HepG2 (cell line): ENCODE data around the gene SPTB. TPM values are rescaled to one million over a fixed set of nuclear protein-coding genes. Genes with fewer than 3 reads are reported as not detected.

Source experiments
- ATAC-seq: fragments of 200-7000 bp; cut with Tn5 transposase; 3 replicates; pipeline ENCODE4 v1.9.1; 2020; ENCODE audit warnings: mild to moderate bottlenecking, moderate library complexity
- BruUV-seq: library from RNA; stranded (reverse); fragments of 400-500 nt; replicated peaks from 2 replicates; lab custom pipeline; 2021; lab: Mats Ljungman, UMichigan
- CTCF ChIA-PET: fragments of 300-600 bp; formaldehyde crosslinking; extraction: SDS; loops from one replicate; lab custom pipeline; 2021; ENCODE audit warnings: low total read pairs, inconsistent platforms, low intra/inter-chr PET ratio; lab: Yijun Ruan, JAX
- POLR2A ChIA-PET: fragments of 350-600 bp; sonication (Branson Sonifier 250); formaldehyde crosslinking; loops from one replicate; lab custom pipeline; 2020; ENCODE audit warnings: antibody characterized with exemption, inconsistent platforms; lab: Yijun Ruan, JAX
- DNase-seq: peaks from one replicate; pipeline ENCODE4 v3.0.0-alpha.2; 2015; ENCODE audit warnings: low spot score
- FAIRE-seq: peaks from 3 replicates; lab custom pipeline; 2011; peaks lifted over from hg19 to GRCh38; lab: Jason Lieb, UNC
- H2AFZ ChIP-seq: one replicate; pipeline ENCODE4 v1.6.1; 2011; ENCODE audit warnings: low read length, inconsistent platforms
- H3K27ac ChIP-seq: fragments of 300-600 bp; 3 replicates; pipeline ENCODE4 v1.8.0; 2011; ENCODE audit warnings: mixed run types, mild to moderate bottlenecking, mixed read lengths, low read length, inconsistent platforms; ENCODE audit not compliant: insufficient read depth; ENCODE audit errors: extremely low read length
- H3K27me3 ChIP-seq, 2 experiments: fragments of 200-600 bp in 1 of 2; 2 replicates in 1 of 2; 3 replicates in 1 of 2; pipeline versions ENCODE4 v1.6.0 to v1.8.0; 2011; ENCODE audit warnings: low read length in 2 of 2, mild to moderate bottlenecking in 2 of 2, moderate library complexity in 2 of 2, inconsistent platforms in 1 of 2; ENCODE audit not compliant: insufficient read depth in 2 of 2, control insufficient read depth in 1 of 2
- H3K36me3 ChIP-seq, 2 experiments: fragments of 200-600 bp in 1 of 2; replicated peaks in 1 of 2; 2 replicates in 1 of 2; 3 replicates in 1 of 2; pipeline versions ENCODE4 v1.5.1 to v1.8.0; 2011; ENCODE audit warnings: low read length in 2 of 2, inconsistent platforms in 1 of 2; ENCODE audit not compliant: insufficient read depth in 2 of 2, control insufficient read depth in 1 of 2
- H3K4me1 ChIP-seq: 2 replicates; pipeline ENCODE4 v1.5.1; 2012; ENCODE audit warnings: low read length, inconsistent platforms; ENCODE audit not compliant: insufficient read depth
- H3K4me2 ChIP-seq: 2 replicates; pipeline ENCODE4 v1.6.0; 2011; ENCODE audit warnings: low read depth, low read length, inconsistent platforms
- H3K4me3 ChIP-seq, 3 experiments: fragments of 200-600 bp in 1 of 3; sonication (generic), shearing (Covaris generic) in 1 of 3; replicated peaks in 1 of 3; 2 replicates each; pipeline ENCODE4 v1.5.1; 2011 to 2016; ENCODE audit warnings: low read length in 3 of 3, inconsistent platforms in 2 of 3, low read depth in 2 of 3, mild to moderate bottlenecking in 2 of 3, control low read depth in 1 of 3, mixed read lengths in 1 of 3; ENCODE audit not compliant: insufficient read depth in 1 of 3
- H3K79me2 ChIP-seq: one replicate; pipeline ENCODE4 v1.6.1; 2011; ENCODE audit warnings: low read length, inconsistent platforms; ENCODE audit not compliant: insufficient read depth
- H3K9ac ChIP-seq: 2 replicates; pipeline ENCODE4 v1.6.0; 2011; ENCODE audit warnings: mild to moderate bottlenecking, low read depth, low read length, inconsistent platforms; ENCODE audit not compliant: insufficient read depth
- H3K9me3 ChIP-seq: 2 replicates; pipeline ENCODE4 v1.5.1; 2012; ENCODE audit warnings: mild to moderate bottlenecking, low read length
- H4K20me1 ChIP-seq: 2 replicates; pipeline ENCODE4 v1.6.0; 2011; ENCODE audit warnings: inconsistent platforms, mild to moderate bottlenecking, low read length, moderate library complexity; ENCODE audit not compliant: insufficient read depth
- ELF1 ChIP-seq: sonication (generic); formaldehyde crosslinking; IDR thresholded peaks from 2 replicates; pipeline ENCODE4 v1.4.0; 2020; ENCODE audit warnings: missing genetic modification reagents
- MATR3 ChIP-seq: sonication (generic); formaldehyde crosslinking; IDR thresholded peaks from 2 replicates; pipeline ENCODE4 v1.4.0; 2020; ENCODE audit warnings: missing genetic modification reagents
- PTBP1 ChIP-seq: fragments of 200-400 bp; formaldehyde crosslinking; IDR thresholded peaks from 2 replicates; pipeline ENCODE4 v1.6.1; 2018; ENCODE audit warnings: low read length, low read depth; ENCODE audit not compliant: poor library complexity, severe bottlenecking
- RAD51 ChIP-seq: fragments of 450-650 bp; IDR thresholded peaks from 2 replicates; pipeline ENCODE4 v1.6.1; 2016; ENCODE audit warnings: borderline replicate concordance
- TARDBP ChIP-seq: sonication (generic); formaldehyde crosslinking; IDR thresholded peaks from 2 replicates; pipeline ENCODE4 v1.8.0; 2022; ENCODE audit warnings: mild to moderate bottlenecking, missing genetic modification reagents
- ZIK1 ChIP-seq: sonication (generic); formaldehyde crosslinking; IDR thresholded peaks from 2 replicates; pipeline ENCODE4 v1.5.0; 2020; ENCODE audit warnings: mild to moderate bottlenecking, low read depth, missing genetic modification reagents, borderline replicate concordance
- ZNF296 ChIP-seq: sonication (generic); formaldehyde crosslinking; conservative IDR thresholded peaks from 2 replicates; pipeline ENCODE4 v1.5.0; 2020; ENCODE audit warnings: mild to moderate bottlenecking, missing genetic modification reagents
- ZNF687 ChIP-seq: sonication (generic); formaldehyde crosslinking; IDR thresholded peaks from 2 replicates; pipeline ENCODE4 v1.5.1; 2020; ENCODE audit warnings: mild to moderate bottlenecking, missing genetic modification reagents, moderate library complexity
- ZNF746 ChIP-seq: sonication (generic); formaldehyde crosslinking; IDR thresholded peaks from 2 replicates; pipeline ENCODE4 v1.8.0; 2022; ENCODE audit warnings: mild to moderate bottlenecking, missing genetic modification reagents
- WGBS: methylation state at CpG from one replicate; pipeline ENCODE4 v1.1.6; 2017; ENCODE audit warnings: low lambda C conversion rate; 5-methylcytosine and 5-hydroxymethylcytosine counted together
- in situ Hi-C: cut with HindIII; loops from 2 replicates; pipeline ENCODE4 v1.10.0; 2017; ENCODE audit warnings: low pct_unique_long_range_greater_than_20kb; ENCODE audit not compliant: extremely low pct_ligation_motif_present
- intact Hi-C: fragments of 100-400 bp; cut with micrococcal nuclease; formaldehyde crosslinking; loops from one replicate; pipeline ENCODE4 v1.10.0; 2022; ENCODE audit not compliant: unreplicated experiment
- polyA plus RNA-seq, 8 experiments: library from polyadenylated mRNA; depleted of rRNA in 3 of 8; stranded (reverse) in 7 of 8; unstranded in 1 of 8; fragments of >200 nt; fragmentation: Illumina TruSeq in 4 of 8; extraction: Trizol in 4 of 8; gene quantifications; 2 replicates each; pipeline versions ENCODE4 v1.2.1 to v1.2.3, GENCODE V29; 2011 to 2016; ENCODE audit warnings: low read depth in 4 of 8, missing spikeins in 1 of 8, mixed read lengths in 1 of 8; ENCODE audit not compliant: insufficient read depth in 1 of 8
- total RNA-seq, 5 experiments: library from RNA; depleted of rRNA; stranded (reverse); fragments of >200 nt; fragmentation: Illumina TruSeq; extraction: Trizol; gene quantifications; 2 replicates each; pipeline ENCODE4 v1.2.3, GENCODE V29; 2016; ENCODE audit warnings: low read depth in 1 of 5
- TF ChIP-seq, protein P1 (sequence below), 2 experiments: sonication (generic) in 1 of 2; formaldehyde crosslinking in 1 of 2; IDR thresholded peaks; 2 replicates each; pipeline versions ENCODE4 v1.4.0 to v1.6.1; 2018 to 2020; ENCODE audit warnings: missing genetic modification reagents in 2 of 2, borderline replicate concordance in 1 of 2, low read depth in 1 of 2, mild to moderate bottlenecking in 1 of 2, missing biosample characterization in 1 of 2

The SPTB gene
- total and polyA plus RNA-seq, 2 of the 13 experiments (the other 11 are each of a cell fraction or from before 2014, with no cell fraction given): 0.01 to 0.02 TPM

DNA sequence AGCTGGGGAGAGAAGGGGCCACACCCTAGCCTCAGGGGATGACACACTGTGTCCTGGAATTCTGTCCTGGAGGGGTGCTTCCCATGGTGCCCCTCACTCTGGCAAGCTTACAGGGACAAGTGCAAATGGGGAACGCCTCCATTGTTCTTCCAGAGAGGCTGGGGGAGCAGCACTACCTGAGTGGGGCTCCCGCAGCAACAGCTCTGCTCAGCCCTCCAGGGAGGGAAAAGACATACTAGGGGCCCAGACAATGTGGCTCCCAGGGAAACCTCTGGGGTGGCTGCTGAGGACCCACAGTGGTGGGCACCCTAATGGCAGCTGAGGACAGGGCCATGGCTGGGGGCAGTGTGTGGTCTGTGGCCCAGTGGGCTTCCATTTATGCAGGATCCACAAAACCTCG is 106.1 kb downstream of the SPTB start (continued):
- TF ChIP-seq MATR3 (CRISPR knock-in tag) (no peak), ZIK1 (no peak), ZNF296 (CRISPR knock-in tag) (no peak), ZNF746 (no peak), PTBP1 (no peak)

DNA sequence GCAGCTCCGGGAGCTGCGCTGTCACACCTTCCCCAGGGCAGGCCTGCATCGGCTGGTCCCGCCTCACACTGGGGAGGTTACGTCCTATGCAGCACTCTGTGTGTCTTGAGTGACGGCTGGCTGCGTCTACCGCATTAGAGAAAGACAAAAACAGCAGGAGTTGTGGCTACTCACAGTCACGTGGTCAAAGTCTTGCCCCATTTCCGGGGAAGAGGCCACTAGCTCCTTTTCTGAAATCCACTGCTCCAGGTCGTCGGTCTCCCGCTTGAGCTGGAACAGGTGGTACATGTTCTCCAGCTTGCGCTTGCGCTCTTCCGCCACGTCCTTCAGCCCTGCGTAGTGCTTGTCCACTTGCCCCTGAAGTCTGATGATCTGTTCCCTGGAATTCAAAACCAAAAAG is 106.7 kb downstream of the SPTB start:
- 70% methylated on average over 12 of the region's 18 CpGs for WGBS
- Histone ChIP-seq H3K27me3 (peaks cover 0 to 4% of the 10 kb centered on the region in 2 experiments; a peak in 3 of 5 replicates), H3K27ac (no peak overlapping the region), H3K4me2 (no peak overlapping the region), H3K79me2 (no peaks in the 10 kb centered on the region), H3K4me1 (peaks cover 1% of the 10 kb centered on the region), H4K20me1 (no peaks in the 10 kb centered on the region), H2AFZ (no peak overlapping the region), H3K4me3 (no peak overlapping the region), H3K36me3 (no peaks in the 10 kb centered on the region), H3K9me3 (no peaks in the 10 kb centered on the region), H3K9ac (no peak overlapping the region)
- no peak for FAIRE-seq
- POLR2A ChIA-PET: no interaction called here
- TF ChIP-seq ELF1 (CRISPR knock-in tag): no peak
- peak; percentile 16; the same call in 1 of the 2 replicates for TF ChIP-seq RAD51
- no TSS peak for BruUV-seq
- no peak for ATAC-seq
- DNase-seq: no peak
- in situ Hi-C loops (no loop called here), intact Hi-C loops (loop anchor here (5.0 kb wide), 1 partner anchor 119 kb away; no protein-coding TSS in a partner anchor)
- CTCF ChIA-PET: no interaction called here

- H3K4me1 ChIP-seq: peaks cover 2% of the 10 kb centered on the region; the same call in 1 of the 2 replicates
- in situ Hi-C loops: no loop called here
- DNase-seq: peak; percentile 19
- no peak overlapping the region for H3K4me3 ChIP-seq
- ATAC-seq: peak; percentile 84
- no peak for FAIRE-seq
- H3K9ac ChIP-seq: no peak overlapping the region
- peaks cover 0 to 7% of the 10 kb centered on the region in 2 experiments; a peak in 3 of 5 replicates for H3K27me3 ChIP-seq
- H3K36me3 ChIP-seq: no peaks in the 10 kb centered on the region
- no peak overlapping the region for H3K27ac ChIP-seq
- BruUV-seq: no TSS peak
- ChIA-PET POLR2A (no interaction called here), CTCF (interaction anchor here (1.3 kb wide), 1 partner anchor 119 kb away, joined by 7 read pairs; no protein-coding TSS in a partner anchor)
- WGBS: 82% methylated on average over 13 of the region's 36 CpGs
- no peaks in the 10 kb centered on the region for H4K20me1 ChIP-seq
- no peak overlapping the region for H2AFZ ChIP-seq
- H3K79me2 ChIP-seq: no peaks in the 10 kb centered on the region
- no peaks in the 10 kb centered on the region for H3K9me3 ChIP-seq
- intact Hi-C loops: loop anchor here (5.0 kb wide), 1 partner anchor 120 kb away; no protein-coding TSS in a partner anchor
- H3K4me2 ChIP-seq: no peak overlapping the region
- TF ChIP-seq ZNF687 (CRISPR knock-in tag) (peak; percentile 18; the same call in 1 of the 2 replicates), TARDBP (CRISPR knock-in tag) (no peak)
- TF ChIP-seq, protein P1, sequence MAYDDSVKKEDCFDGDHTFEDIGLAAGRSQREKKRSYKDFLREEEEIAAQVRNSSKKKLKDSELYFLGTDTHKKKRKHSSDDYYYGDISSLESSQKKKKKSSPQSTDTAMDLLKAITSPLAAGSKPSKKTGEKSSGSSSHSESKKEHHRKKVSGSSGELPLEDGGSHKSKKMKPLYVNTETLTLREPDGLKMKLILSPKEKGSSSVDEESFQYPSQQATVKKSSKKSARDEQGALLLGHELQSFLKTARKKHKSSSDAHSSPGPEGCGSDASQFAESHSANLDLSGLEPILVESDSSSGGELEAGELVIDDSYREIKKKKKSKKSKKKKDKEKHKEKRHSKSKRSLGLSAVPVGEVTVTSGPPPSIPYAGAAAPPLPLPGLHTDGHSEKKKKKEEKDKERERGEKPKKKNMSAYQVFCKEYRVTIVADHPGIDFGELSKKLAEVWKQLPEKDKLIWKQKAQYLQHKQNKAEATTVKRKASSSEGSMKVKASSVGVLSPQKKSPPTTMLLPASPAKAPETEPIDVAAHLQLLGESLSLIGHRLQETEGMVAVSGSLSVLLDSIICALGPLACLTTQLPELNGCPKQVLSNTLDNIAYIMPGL (CRISPR knock-in tag; IDR thresholded peaks at IDR 0.05; ENCODE audit: borderline replicate concordance in 1 of 2, low read depth in 1 of 2): 0 out of 4 replicates have a peak, but pooled peaks of 1 of the 2 experiments have one; percentile 23
Measured at GRCh38 chr14:64772397-64772950, 107.2 kb downstream of the SPTB start.
